SU-DHL-6 (cell line): Measurements from ENCODE around the gene GRB10.

Source experiments
- H2AFZ ChIP-seq: fragments of 200-600 bp; sonication (generic); 2 replicates; pipeline ENCODE4 v1.6.1; 2014; ENCODE audit warnings: low read depth, mild to moderate bottlenecking, moderate library complexity, mixed read lengths, antibody characterized with exemption, low read length; ENCODE audit not compliant: severe bottlenecking
- H3F3A ChIP-seq: fragments of 200-600 bp; shearing (Covaris generic); 2 replicates; pipeline ENCODE4 v1.6.0; 2016; ENCODE audit warnings: antibody characterized with exemption, mild to moderate bottlenecking; ENCODE audit not compliant: insufficient read depth
- H3K27ac ChIP-seq: fragments of 200-600 bp; sonication (generic); 2 replicates; pipeline ENCODE4 v1.5.1; 2016; ENCODE audit warnings: low read depth, mild to moderate bottlenecking, low read length, moderate library complexity, mixed read lengths
- H3K27me3 ChIP-seq: fragments of 200-600 bp; sonication (generic), shearing (Covaris generic); 2 replicates; pipeline ENCODE4 v1.6.0; 2014; ENCODE audit warnings: mild to moderate bottlenecking, low read length
- H3K36me3 ChIP-seq: fragments of 200-600 bp; sonication (generic); 2 replicates; pipeline ENCODE4 v1.6.1; 2014; ENCODE audit warnings: mild to moderate bottlenecking, low read length, mixed read lengths
- H3K4me2 ChIP-seq: fragments of 300-600, 200-600 bp; shearing (Covaris generic), sonication (generic); 2 replicates; pipeline ENCODE4 v1.6.0; 2014; ENCODE audit warnings: low read length, low read depth, mild to moderate bottlenecking; ENCODE audit not compliant: poor library complexity, severe bottlenecking
- H3K4me3 ChIP-seq: fragments of 200-600 bp; sonication (generic); 2 replicates; pipeline ENCODE4 v1.5.1; 2014; ENCODE audit warnings: antibody characterized with exemption, low read length, mild to moderate bottlenecking, mixed read lengths; ENCODE audit not compliant: insufficient read depth, poor library complexity, severe bottlenecking
- H3K79me2 ChIP-seq: fragments of 200-600 bp; sonication (generic); 2 replicates; pipeline ENCODE4 v1.6.1; 2014; ENCODE audit warnings: mild to moderate bottlenecking, low read length, moderate library complexity; ENCODE audit not compliant: insufficient read depth
- H3K9ac ChIP-seq: fragments of 200-600 bp; sonication (generic); 2 replicates; pipeline ENCODE4 v1.7.0; 2014; ENCODE audit warnings: mild to moderate bottlenecking, low read length
- H3K9me2 ChIP-seq: fragments of 200-600 bp; sonication (generic); replicated peaks from 2 replicates; pipeline ENCODE4 v1.6.1; 2014; ENCODE audit warnings: low read length; ENCODE audit not compliant: insufficient read depth
- H3K9me3 ChIP-seq: fragments of 200-600 bp; sonication (generic); 2 replicates; pipeline ENCODE4 v1.6.1; 2014; ENCODE audit warnings: low read length, mixed read lengths; ENCODE audit not compliant: insufficient read depth
- H4K20me1 ChIP-seq: fragments of 200-600 bp; sonication (generic); 2 replicates; pipeline ENCODE4 v1.6.1; 2014; ENCODE audit warnings: low read depth, mild to moderate bottlenecking, antibody characterized with exemption, low read length, moderate library complexity, mixed read lengths
- CTCF ChIP-seq: fragments of 200-600 bp; sonication (generic); IDR thresholded peaks from one replicate; pipeline ENCODE4 v1.5.1; 2017; ENCODE audit warnings: antibody characterized with exemption, mild to moderate bottlenecking, low read length, moderate library complexity; ENCODE audit not compliant: insufficient read depth, poor library complexity, severe bottlenecking
- EZH2phosphoT487 ChIP-seq: fragments of 200-600 bp; sonication (generic), shearing (Covaris generic); conservative IDR thresholded peaks from 2 replicates; pipeline ENCODE4 v1.6.1; 2018; ENCODE audit warnings: mild to moderate bottlenecking, antibody characterized with exemption, low read length, moderate library complexity, mixed read lengths

The GRB10 gene

GRCh38 chr7:50707236-50708006 lies 75.3 kb downstream of the GRB10 start:
- Histone ChIP-seq H3K9ac (no peak overlapping the region), H3K4me3 (no peak overlapping the region), H3K9me3 (no peaks in the 10 kb centered on the region), H2AFZ (no peak overlapping the region), H4K20me1 (no peaks in the 10 kb centered on the region), H3F3A (no peaks in the 10 kb centered on the region), H3K36me3 (no peaks in the 10 kb centered on the region), H3K4me2 (no peak overlapping the region), H3K27ac (no peak overlapping the region), H3K9me2 (no peaks in the 10 kb centered on the region), H3K79me2 (no peaks in the 10 kb centered on the region), H3K27me3 (no peaks in the 10 kb centered on the region)
- no peak for TF ChIP-seq CTCF
- TF ChIP-seq EZH2phosphoT487: no peak

GRCh38 chr7:50706469-50706937 lies 76.2 kb downstream of the GRB10 start:
- no peaks in the 10 kb centered on the region for H3F3A ChIP-seq
- H3K36me3 ChIP-seq: no peaks in the 10 kb centered on the region
- H3K27me3 ChIP-seq: no peaks in the 10 kb centered on the region
- TF ChIP-seq CTCF (no peak), EZH2phosphoT487 (no peak)
- H3K9me2 ChIP-seq: no peaks in the 10 kb centered on the region
- H3K27ac ChIP-seq: no peak overlapping the region
- H3K9ac ChIP-seq: no peak overlapping the region
- no peak overlapping the region for H3K4me2 ChIP-seq
- H3K79me2 ChIP-seq: no peaks in the 10 kb centered on the region
- no peak overlapping the region for H3K4me3 ChIP-seq
- no peaks in the 10 kb centered on the region for H3K9me3 ChIP-seq
- no peak overlapping the region for H2AFZ ChIP-seq
- H4K20me1 ChIP-seq: no peaks in the 10 kb centered on the region

GRCh38 chr7:50704844-50705243 lies 77.9 kb downstream of the GRB10 start:
- Histone ChIP-seq H3K4me2 (no peak overlapping the region), H3K36me3 (no peaks in the 10 kb centered on the region), H3K27me3 (no peaks in the 10 kb centered on the region), H2AFZ (no peak overlapping the region), H3K9me3 (no peaks in the 10 kb centered on the region), H3K9me2 (no peaks in the 10 kb centered on the region), H3K79me2 (no peaks in the 10 kb centered on the region), H3K4me3 (no peak overlapping the region), H3F3A (no peaks in the 10 kb centered on the region), H3K27ac (no peak overlapping the region), H3K9ac (no peak overlapping the region), H4K20me1 (no peaks in the 10 kb centered on the region)
- TF ChIP-seq EZH2phosphoT487 (no peak), CTCF (no peak)
